OCI-LY1 (cell line): ENCODE data around the gene DDX56.

Experiments used
- H2AFZ ChIP-seq: fragments of 200-600 bp; sonication (generic), shearing (Covaris generic); 2 replicates; pipeline ENCODE4 v1.6.0; 2014; ENCODE audit warnings: antibody characterized with exemption, mild to moderate bottlenecking, low read length
- H3F3A ChIP-seq: fragments of 200-600 bp; sonication (generic), shearing (Covaris generic); 2 replicates; pipeline ENCODE4 v1.6.0; 2014; ENCODE audit warnings: mild to moderate bottlenecking, antibody characterized with exemption, low read length, moderate library complexity; ENCODE audit not compliant: insufficient read depth
- H3K27ac ChIP-seq: fragments of 200-600 bp; sonication (generic); 2 replicates; pipeline ENCODE4 v1.5.1; 2014; ENCODE audit warnings: low read length, mixed run types, mild to moderate bottlenecking, low read depth; ENCODE audit not compliant: poor library complexity, severe bottlenecking
- H3K27me3 ChIP-seq: fragments of 200-600 bp; sonication (generic); 2 replicates; pipeline ENCODE4 v1.6.0; 2014; ENCODE audit warnings: antibody characterized with exemption, mild to moderate bottlenecking, low read length, moderate library complexity; ENCODE audit not compliant: insufficient read depth
- H3K36me3 ChIP-seq: fragments of 200-600 bp; sonication (generic); 2 replicates; pipeline ENCODE4 v1.6.1; 2014; ENCODE audit warnings: mild to moderate bottlenecking, antibody characterized with exemption, low read length, moderate library complexity, mixed read lengths; ENCODE audit not compliant: insufficient read depth
- H3K4me1 ChIP-seq: fragments of 200-600 bp; sonication (generic); 2 replicates; pipeline ENCODE4 v1.5.1; 2014; ENCODE audit warnings: mild to moderate bottlenecking, low read length, moderate library complexity; ENCODE audit not compliant: insufficient read depth, severe bottlenecking
- H3K4me2 ChIP-seq: fragments of 200-600 bp; sonication (generic), shearing (Covaris generic); 2 replicates; pipeline ENCODE4 v1.6.1; 2014; ENCODE audit warnings: low read length
- H3K4me3 ChIP-seq: fragments of 200-600 bp; sonication (generic); 2 replicates; pipeline ENCODE4 v1.5.1; 2014; ENCODE audit warnings: low read length, low read depth, mild to moderate bottlenecking, mixed read lengths; ENCODE audit not compliant: poor library complexity, severe bottlenecking
- H3K79me2 ChIP-seq: fragments of 200-600 bp; shearing (Covaris generic); 2 replicates; pipeline ENCODE4 v1.6.1; 2016; ENCODE audit warnings: mixed run types, low read length, mixed read lengths; ENCODE audit not compliant: insufficient read depth
- H3K9ac ChIP-seq: fragments of 200-600 bp; sonication (generic), shearing (Covaris generic); 2 replicates; pipeline ENCODE4 v1.6.1; 2014; ENCODE audit warnings: mild to moderate bottlenecking, low read length, mixed read lengths
- H3K9me2 ChIP-seq: fragments of 200-600 bp; sonication (generic), shearing (Covaris generic); 2 replicates; pipeline ENCODE4 v1.6.1; 2014; ENCODE audit warnings: low read depth, mild to moderate bottlenecking, low read length, mixed read lengths
- H3K9me3 ChIP-seq: fragments of 200-600 bp; shearing (Covaris generic); 2 replicates; pipeline ENCODE4 v1.6.1; 2014; ENCODE audit warnings: low read length, mixed read lengths
- H4K20me1 ChIP-seq: fragments of 200-600 bp; sonication (generic), shearing (Covaris generic); 2 replicates; pipeline ENCODE4 v1.6.0; 2016; ENCODE audit warnings: mild to moderate bottlenecking, low read length; ENCODE audit not compliant: insufficient read depth
- CTCF ChIP-seq: fragments of 200-600 bp; sonication (generic), shearing (Covaris generic); IDR thresholded peaks from 2 replicates; pipeline ENCODE4 v1.5.1; 2017; ENCODE audit warnings: mild to moderate bottlenecking, antibody characterized with exemption, low read length, moderate library complexity, mixed read lengths
- EZH2 ChIP-seq: fragments of 200-600 bp; sonication (generic), shearing (Covaris generic); IDR thresholded peaks from 2 replicates; pipeline ENCODE4 v1.8.0; 2017; ENCODE audit warnings: borderline replicate concordance, mixed run types, mild to moderate bottlenecking, antibody characterized with exemption, low read length, moderate library complexity, mixed read lengths

The DDX56 gene

GRCh38 chr7:44621034-44621749, 47.5 kb upstream of the DDX56 start:
- Histone ChIP-seq H4K20me1 (no peaks in the 10 kb centered on the region), H3K36me3 (peaks cover 35% of the 10 kb centered on the region), H3K4me1 (peaks cover 53% of the 10 kb centered on the region), H3K9ac (no peak overlapping the region), H3K4me2 (no peak overlapping the region), H3K4me3 (no peak overlapping the region), H3F3A (no peaks in the 10 kb centered on the region), H3K9me3 (no peaks in the 10 kb centered on the region), H3K79me2 (peaks cover 84% of the 10 kb centered on the region), H2AFZ (no peak overlapping the region), H3K27me3 (no peaks in the 10 kb centered on the region), H3K9me2 (no peaks in the 10 kb centered on the region), H3K27ac (no peak overlapping the region)
- TF ChIP-seq CTCF = no peak
- TF ChIP-seq EZH2 = no peak

DNA sequence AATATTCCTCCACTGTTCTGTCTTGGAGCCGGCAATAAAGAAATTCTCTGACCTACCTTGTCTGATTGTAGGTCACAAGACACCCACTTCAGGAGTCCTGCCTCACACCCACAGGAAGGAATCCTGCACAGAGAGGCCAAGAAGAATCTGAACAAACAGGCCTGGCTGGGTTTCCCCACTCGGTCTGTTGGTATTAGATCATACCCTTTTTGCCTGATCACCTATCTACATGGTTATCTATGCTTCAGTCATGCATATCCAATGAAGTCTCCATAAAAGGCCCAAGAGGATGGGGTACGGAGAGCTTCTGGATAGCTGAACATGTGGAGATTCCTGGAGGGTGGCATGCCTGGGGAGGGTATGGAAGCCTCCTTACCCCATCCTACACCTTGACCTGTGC, 45.0 kb upstream of the DDX56 start:
- no peaks in the 10 kb centered on the region for H3K27me3 ChIP-seq
- H3K36me3 ChIP-seq = peaks cover 10% of the 10 kb centered on the region
- no peak overlapping the region for H3K4me3 ChIP-seq
- TF ChIP-seq CTCF = no peak
- H2AFZ ChIP-seq = no peak overlapping the region
- no peaks in the 10 kb centered on the region for H3K9me2 ChIP-seq
- H3K27ac ChIP-seq = no peak overlapping the region
- H3F3A ChIP-seq = no peaks in the 10 kb centered on the region
- H3K9ac ChIP-seq = no peak overlapping the region
- H4K20me1 ChIP-seq = no peaks in the 10 kb centered on the region
- peaks cover 95% of the 10 kb centered on the region for H3K79me2 ChIP-seq
- H3K9me3 ChIP-seq = no peaks in the 10 kb centered on the region
- H3K4me1 ChIP-seq = peaks cover 69% of the 10 kb centered on the region
- no peak overlapping the region for H3K4me2 ChIP-seq

GRCh38 chr7:44618045-44618444, 44.3 kb upstream of the DDX56 start:
- Histone ChIP-seq H4K20me1 (no peaks in the 10 kb centered on the region), H3K27me3 (no peaks in the 10 kb centered on the region), H3K27ac (no peak overlapping the region), H3K9ac (no peak overlapping the region), H3K9me2 (no peaks in the 10 kb centered on the region), H3K4me3 (no peak overlapping the region), H3K4me2 (no peak overlapping the region), H3K36me3 (peaks cover 10% of the 10 kb centered on the region), H3K9me3 (no peaks in the 10 kb centered on the region), H3K4me1 (peaks cover 69% of the 10 kb centered on the region), H2AFZ (no peak overlapping the region), H3F3A (no peaks in the 10 kb centered on the region), H3K79me2 (peaks cover 96% of the 10 kb centered on the region)
- TF ChIP-seq EZH2 = no peak
- TF ChIP-seq CTCF = no peak
